ENCODE data around the gene TRAF2. TPM values are rescaled to one million over a fixed set of nuclear protein-coding genes. Genes with fewer than 3 reads are reported as not detected.

Gene TRAF2
- polyA plus RNA-seq, 4 donors = 11.3 to 16.8 (median 12.4) TPM

DNA sequence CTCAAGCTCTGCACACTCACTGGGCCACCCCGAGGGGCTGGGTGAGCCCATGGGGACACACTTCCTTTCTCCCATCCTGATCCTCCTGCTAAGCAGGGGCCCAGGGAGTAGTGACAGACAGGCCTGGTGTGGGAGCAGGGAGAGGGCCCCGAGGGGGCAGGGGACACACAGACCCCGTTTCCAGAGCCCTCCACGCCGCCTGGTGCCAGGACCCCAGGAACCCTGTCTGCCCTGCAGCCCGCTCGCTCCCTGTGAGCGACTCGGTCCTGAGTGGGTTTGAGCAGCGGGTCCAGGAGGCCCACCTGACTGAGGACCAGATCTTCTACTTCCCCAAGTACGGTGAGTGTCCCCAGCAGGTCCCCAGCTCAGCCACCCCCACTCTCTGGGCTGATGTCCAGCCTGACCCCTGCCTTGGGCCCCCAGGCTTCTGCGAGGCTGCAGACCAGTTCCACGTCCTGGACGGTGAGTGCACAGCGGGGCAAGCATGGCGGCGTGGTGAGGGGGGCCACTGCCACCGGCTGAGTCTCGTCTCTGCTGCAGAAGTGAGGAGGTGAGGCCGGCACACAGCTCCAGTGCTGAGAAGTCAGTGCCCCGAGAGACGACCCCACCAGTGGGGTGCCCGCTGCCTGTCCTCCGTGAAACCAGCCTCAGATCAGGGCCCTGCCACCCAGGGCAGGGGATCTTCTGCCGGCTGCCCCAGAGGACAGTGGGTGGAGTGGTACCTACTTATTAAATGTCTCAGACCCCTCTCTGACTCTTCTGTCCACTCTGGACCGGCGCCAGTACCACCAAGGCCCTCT is 60.1 kb downstream of the TRAF2 start:
- DNase-seq (ENCODE audit: low read depth in 4 of 4, low spot score in 3 of 4) = no peak

DNA sequence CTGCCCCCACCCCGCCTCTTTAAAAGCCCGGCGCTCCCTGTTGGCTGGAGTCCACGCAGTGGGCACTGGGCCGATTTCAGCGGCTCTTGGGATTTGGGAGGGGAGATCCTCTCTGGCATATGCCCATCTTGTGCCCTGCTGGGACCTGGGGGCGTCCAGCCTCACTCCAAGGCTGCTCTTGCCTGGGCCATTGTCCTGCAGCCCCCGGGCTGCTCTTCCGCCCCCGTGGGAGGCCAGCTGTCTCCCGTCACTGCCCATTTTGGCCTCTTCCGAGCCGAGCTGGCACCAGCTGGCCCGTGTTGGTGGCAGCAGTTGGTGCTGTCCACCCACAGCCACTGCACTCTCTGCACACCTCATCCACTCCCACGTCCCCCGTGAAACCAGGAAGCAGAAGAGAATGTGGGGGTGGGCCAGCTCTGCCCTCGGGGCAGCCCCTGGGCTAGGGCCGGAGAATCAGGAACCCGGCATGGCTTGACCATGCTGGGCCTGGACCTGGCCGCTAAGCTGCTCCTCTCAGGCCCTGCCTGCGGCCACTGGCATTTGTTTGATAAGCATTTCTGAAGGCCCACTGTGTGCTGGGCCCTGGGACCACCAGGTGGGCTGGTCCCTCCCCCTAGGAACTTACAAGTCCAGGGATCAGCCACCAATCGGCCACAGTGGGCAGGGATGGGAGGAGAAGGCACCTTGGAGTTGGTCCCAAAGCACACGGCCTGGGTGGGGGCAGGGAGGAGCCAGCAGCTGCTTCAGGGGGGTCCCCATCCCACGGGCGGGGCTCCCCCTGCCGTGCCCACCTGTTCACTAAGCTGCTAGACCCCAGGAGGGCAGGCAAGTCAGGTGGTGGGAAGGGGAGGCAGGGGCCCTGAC is 60.9 kb downstream of the TRAF2 start:
- DNase-seq (ENCODE audit: low read depth in 4 of 4, low spot score in 3 of 4) = no peak

GRCh38 chr9:136947955-136948510 is 61.7 kb downstream of the TRAF2 start:
- no peak for DNase-seq (ENCODE audit: low read depth in 4 of 4, low spot score in 3 of 4)

DNA sequence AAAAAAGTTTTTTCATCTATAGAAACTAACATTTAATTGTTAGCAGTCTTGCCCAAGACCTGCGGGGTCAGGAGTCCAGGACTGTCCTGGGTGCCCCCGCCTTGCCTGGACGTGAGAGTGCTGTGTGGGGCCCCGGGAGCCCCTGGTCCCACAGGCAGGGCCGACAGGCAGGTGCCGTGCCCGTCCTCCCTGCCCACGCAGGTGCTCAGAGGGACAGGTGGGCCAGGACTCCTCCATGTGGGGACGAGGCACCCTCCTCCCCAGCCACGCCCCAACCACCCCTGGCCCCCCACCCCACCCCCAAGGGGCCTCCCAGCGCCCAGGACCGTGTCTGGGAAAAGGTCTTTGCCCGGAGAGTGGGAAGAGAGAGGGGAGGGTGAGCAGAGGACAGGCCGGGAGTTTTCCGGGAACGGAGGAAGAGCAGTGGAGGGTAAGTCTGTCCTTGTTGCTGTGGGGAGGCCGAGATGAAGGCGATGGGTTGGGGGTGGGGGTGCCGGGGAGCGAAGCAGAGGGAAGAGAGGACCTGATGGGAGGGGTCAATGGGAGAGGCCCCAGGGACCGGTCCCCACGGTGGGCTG is 63.0 kb downstream of the TRAF2 start:
- no peak for DNase-seq (ENCODE audit: low read depth in 4 of 4, low spot score in 3 of 4)

GRCh38 chr9:136949817-136950655 is 63.7 kb downstream of the TRAF2 start:
- DNase-seq (ENCODE audit: low read depth in 4 of 4, low spot score in 3 of 4) = peak; percentile 79 to 87 (median 84)

DNA sequence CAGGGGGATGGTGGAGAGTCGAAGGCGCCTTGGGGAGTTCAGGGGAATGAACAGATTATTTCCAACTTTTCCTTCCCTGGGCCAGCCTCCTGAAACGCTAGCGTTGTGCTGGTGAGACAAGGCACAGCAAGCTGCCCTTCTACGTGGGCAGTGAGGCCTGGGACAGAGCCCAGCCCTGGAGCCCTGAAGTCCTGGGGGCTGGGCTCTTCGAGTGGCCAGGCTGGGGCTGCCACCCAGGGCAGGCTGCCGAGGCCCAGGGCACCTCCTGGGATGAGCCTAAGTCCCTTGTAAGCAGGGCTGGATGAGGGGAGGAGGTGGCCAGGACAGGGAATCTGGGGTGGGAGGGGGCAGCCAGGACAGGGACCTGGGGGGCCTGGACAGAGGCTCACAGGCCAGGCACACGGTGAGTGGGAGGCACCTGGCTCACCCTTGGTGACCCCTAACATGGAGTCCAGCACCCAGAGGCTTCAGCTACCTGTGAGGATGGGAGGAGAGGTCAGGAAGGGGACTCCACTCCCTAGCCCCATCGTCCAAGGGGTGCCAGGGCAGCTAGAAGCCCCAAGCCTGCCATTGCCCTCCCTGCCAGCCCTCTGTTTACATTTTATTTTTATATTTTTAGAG is 64.5 kb downstream of the TRAF2 start:
- DNase-seq (ENCODE audit: low read depth in 4 of 4, low spot score in 3 of 4) = no peak

DNA sequence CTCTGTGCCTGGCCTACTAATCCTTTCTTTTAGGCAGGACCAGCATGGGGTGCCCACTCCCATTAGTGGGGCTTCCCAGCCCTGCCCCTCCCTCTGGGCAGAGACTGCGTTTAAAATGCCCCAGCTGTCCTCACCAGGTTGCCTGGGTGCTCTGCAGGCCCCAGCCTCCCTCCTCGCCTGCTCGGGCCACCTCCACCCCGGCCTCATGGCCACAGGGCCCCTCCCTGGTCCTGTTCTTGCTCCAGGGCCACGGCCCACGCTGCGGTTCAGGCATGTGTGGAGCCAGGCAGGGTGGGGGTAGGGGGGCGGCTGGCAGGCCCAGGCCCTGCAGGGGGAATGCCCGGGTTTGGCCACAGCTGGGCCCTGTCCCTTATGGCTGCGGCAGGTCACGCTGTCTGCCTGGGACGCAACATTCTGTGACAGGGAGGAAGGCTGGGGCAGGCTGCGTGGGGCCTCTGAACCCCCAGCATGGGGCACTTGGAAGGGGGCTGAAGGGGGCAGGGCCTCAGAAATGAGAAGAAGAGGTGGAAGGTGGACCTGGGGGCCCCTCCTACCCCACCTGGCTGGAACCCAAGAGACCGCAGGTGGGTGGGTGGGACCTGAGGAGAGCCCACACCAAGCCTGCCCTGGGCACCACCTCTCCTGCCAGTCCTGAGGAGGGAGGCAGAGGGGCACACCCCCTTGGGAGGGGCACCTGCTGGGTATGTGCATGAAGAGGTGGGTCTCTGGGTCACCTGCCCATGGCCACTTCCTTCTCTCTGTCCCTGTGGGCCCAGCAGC is 65.4 kb downstream of the TRAF2 start, which contains the start of gene LCN12:
TSS of gene LCN12 (plus strand) at position 733 of the 780 bp plus-strand sequence. CDS start 55 bp downstream, outside the sequence.
- no peak for DNase-seq (ENCODE audit: low read depth in 4 of 4, low spot score in 3 of 4)

DNA sequence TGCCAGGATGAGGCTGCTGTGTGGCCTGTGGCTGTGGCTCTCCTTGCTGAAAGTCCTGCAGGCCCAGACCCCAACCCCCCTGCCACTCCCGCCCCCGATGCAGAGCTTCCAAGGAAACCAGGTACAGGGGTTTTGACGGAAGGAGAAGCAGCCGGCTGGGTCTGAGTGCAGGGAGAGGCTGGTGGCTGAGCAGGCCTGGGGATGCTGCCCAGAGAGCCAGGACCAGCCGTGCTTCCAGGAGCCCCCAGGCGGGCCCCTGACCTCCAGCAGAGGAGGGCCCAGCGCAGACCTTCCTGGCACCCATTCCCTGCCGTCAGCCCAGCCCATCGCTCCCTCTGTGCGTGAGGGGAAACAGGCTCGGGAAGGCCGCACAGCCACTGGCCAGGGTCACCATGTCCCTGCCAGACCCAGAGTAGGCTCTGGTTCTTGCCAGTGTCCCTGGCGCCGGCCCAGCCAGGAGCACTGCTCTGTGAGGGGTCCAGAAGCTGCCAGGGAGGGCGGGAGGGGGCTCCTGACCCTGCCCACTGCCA is 66.1 kb downstream of the TRAF2 start:
- DNase-seq (ENCODE audit: low read depth in 4 of 4, low spot score in 3 of 4) = no peak

- DNase-seq (ENCODE audit: low read depth in 4 of 4, low spot score in 3 of 4) = no peak
These were observed 66.8 kb downstream of the TRAF2 start for GRCh38 chr9:136952876-136953770.

DNA sequence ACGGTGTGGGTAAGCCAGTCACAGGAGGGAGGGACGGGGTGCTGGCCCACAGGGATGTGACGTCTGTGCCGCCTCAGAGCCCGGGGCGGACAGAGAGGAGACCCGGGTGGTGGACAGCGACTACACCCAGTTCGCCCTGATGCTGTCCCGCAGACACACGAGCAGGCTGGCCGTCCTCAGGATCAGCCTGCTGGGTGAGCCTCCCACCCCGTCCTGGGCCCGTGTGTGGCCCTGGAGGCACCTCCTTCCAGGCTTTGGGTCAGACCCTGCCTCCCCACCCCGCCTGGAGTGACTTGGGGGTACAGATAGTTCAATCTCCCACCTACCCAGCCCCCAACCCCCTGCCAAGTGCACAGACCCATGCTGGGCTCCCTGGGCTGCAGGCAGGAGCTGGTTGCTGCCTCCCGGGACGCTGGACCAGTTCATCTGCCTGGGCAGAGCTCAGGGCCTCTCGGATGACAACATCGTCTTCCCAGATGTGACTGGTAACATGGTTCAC is 67.5 kb downstream of the TRAF2 start:
- no peak for DNase-seq (ENCODE audit: low read depth in 4 of 4, low spot score in 3 of 4)

- DNase-seq (ENCODE audit: low read depth in 4 of 4, low spot score in 3 of 4) = no peak
These were observed 68.2 kb downstream of the TRAF2 start for GRCh38 chr9:136954270-136955083.

- DNase-seq (ENCODE audit: low read depth in 4 of 4, low spot score in 3 of 4) = no peak
These were observed 69.1 kb downstream of the TRAF2 start for GRCh38 chr9:136955202-136955942.

DNA sequence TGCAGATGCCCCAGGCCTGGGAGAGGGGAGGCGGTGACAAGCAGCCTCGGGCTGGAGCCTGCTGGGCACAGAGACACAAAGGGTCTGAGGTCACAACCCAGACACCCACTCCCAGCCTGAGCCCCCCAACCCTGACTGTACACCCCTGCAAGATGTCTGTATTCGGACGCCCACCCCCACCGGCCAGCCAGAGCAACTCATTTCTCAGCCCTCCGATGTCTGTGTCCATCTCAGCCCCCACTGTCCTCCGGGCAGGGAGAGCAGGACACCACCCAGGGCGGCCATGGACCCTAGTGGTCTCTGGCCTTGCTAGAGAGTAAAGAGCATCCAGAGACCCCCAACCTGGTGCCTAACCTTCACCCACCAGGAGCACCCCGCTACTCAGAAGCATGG is 69.6 kb downstream of the TRAF2 start:
- no peak for DNase-seq (ENCODE audit: low read depth in 4 of 4, low spot score in 3 of 4)

GRCh38 chr9:136956604-136957003 is 70.3 kb downstream of the TRAF2 start:
- no peak for DNase-seq (ENCODE audit: low read depth in 4 of 4, low spot score in 3 of 4)

DNA sequence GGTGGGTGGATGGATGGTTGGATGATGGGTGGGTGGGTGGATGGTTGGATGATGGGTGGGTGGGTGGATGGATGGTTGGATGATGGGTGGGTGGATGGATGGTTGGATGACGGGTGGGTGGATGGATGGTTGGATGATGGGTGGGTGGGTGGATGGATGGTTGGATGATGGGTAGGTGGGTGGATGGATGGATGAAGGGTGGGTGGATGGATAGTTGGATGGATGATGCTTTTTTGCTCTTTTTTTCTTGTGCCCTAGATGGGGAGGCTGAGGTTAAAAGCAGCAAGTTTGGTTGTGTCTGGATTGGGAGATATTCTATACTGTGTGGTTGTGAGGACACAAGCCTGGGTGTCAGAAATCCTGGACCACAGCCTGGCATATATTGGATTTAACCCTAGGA is 71.1 kb downstream of the TRAF2 start:
- no peak for DNase-seq (ENCODE audit: low read depth in 4 of 4, low spot score in 3 of 4)

GRCh38 chr9:136957901-136958300 is 71.6 kb downstream of the TRAF2 start:
- no peak for DNase-seq (ENCODE audit: low read depth in 4 of 4, low spot score in 3 of 4)

Measured in right renal pelvis (tissue), 4 donors.